BE2C (cell line): Measurements from ENCODE around the gene CRB1.

ENCODE experiments used
- DNase-seq: peaks from one replicate; pipeline ENCODE4 v3.0.0-alpha.2; 2020
- H3K27me3 ChIP-seq: fragments of 250-450 bp; sonication (Bioruptor Pico); 2 replicates; pipeline ENCODE4 v1.5.1; 2020; ENCODE audit warnings: mild to moderate bottlenecking
- H3K36me3 ChIP-seq: fragments of 250-450 bp; sonication (Bioruptor Pico); 2 replicates; pipeline ENCODE4 v1.5.1; 2020; ENCODE audit warnings: mild to moderate bottlenecking
- H3K4me1 ChIP-seq: fragments of 250-450 bp; sonication (Bioruptor Pico); 2 replicates; pipeline ENCODE4 v1.5.1; 2020
- H3K4me3 ChIP-seq: 2 replicates; pipeline ENCODE4 v1.5.1; 2011; ENCODE audit warnings: low read depth, low read length
- H3K9me3 ChIP-seq: fragments of 250-450 bp; sonication (Bioruptor Pico); 2 replicates; pipeline ENCODE4 v1.5.1; 2020
- CTCF ChIP-seq: IDR thresholded peaks from 2 replicates; pipeline ENCODE4 v1.5.1; 2012; ENCODE audit warnings: mild to moderate bottlenecking, low read depth, low read length

CRB1 gene

DNA sequence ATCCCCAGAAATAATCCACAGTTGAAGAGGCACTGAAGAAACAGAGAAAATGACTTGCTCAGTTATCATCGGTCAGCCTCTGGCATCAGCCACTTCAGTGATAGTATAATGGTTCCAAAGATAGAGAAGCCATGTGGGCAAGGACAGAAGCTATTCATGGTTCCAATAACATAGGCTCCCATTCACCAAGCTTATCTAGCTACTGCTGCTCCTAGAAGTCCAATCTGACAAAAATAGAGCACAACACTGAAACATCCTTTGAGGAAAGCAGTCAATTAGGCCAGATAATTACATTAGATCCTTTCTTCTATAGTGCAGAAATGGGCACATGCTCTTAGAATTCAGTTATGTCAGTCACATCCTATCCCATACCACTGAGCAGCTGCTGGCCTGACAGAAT, 33.5 kb upstream of the CRB1 start:
- Histone ChIP-seq H3K9me3 (no peaks in the 10 kb centered on the region), H3K4me1 (peaks cover 8% of the 10 kb centered on the region), H3K27me3 (no peaks in the 10 kb centered on the region), H3K4me3 (no peak overlapping the region), H3K36me3 (no peaks in the 10 kb centered on the region)
- no peak for TF ChIP-seq CTCF
- DNase-seq: peak; percentile 22

DNA sequence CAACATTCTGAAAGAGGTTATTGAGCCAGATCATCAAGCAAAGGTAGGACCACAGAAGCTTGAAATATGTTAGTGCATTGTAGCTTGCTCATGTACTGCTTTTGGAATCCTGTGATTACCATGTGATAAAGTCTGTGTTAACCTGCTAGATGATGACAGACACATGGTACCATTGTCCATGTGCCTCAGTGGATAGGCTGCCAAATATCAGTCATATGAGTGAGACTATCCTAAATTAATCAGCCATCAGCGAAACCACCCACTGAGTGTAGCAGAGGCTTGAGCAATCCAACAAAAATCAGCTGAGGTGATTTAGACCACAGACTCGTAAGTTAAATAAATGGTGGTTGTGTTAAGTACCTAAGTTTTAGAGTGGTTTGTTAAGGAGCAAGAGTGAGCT, 32.7 kb upstream of the CRB1 start:
- TF ChIP-seq CTCF: no peak
- Histone ChIP-seq H3K4me1 (peaks cover 8% of the 10 kb centered on the region), H3K27me3 (no peaks in the 10 kb centered on the region), H3K36me3 (no peaks in the 10 kb centered on the region), H3K4me3 (no peak overlapping the region), H3K9me3 (no peaks in the 10 kb centered on the region)
- DNase-seq: no peak

DNA sequence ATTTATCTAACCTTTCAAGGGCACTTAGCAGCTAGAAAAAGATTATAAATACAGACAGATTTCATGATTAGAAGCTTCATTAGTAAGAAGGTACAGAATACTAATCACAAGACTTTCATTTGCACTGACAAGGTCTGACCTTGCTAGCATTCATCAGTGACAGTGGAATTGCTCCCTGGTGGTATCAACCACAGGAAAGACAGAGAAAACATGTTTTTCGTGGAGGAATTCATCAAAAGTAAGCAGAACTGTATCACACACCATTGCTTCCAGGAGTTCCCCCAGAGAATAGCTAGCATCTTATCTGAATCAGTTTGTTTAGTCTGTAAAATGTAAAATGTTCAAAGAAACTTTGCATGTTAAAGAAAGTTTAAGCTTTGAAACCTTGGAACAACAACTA, 20.6 kb upstream of the CRB1 start:
- TF ChIP-seq CTCF: no peak
- DNase-seq: no peak

DNA sequence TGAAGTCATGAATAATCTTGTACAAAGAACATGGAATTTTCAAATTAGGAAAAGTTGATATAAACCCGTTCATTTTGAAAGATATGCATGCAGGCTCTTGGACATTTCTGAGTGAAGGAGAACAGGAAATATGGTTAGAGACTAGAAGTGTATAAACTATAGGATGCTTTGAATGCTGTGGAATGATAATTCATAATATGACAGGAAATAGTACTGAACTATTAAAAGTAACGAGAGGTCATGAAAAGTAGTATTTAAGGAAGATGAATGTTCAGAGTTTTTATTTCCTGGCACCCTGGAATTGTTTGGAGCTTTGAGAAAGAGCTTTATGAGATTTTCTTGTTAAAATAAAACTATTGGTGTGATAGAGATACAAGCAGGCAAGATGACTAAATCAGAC, 18.7 kb upstream of the CRB1 start:
- no peak for DNase-seq

More for the DNA sequence above, 20.6 kb upstream of the CRB1 start:
- Histone ChIP-seq H3K4me1 (no peaks in the 10 kb centered on the region; the same call in 1 of the 2 replicates), H3K27me3 (no peaks in the 10 kb centered on the region), H3K4me3 (no peak overlapping the region), H3K9me3 (no peaks in the 10 kb centered on the region), H3K36me3 (no peaks in the 10 kb centered on the region)

DNA sequence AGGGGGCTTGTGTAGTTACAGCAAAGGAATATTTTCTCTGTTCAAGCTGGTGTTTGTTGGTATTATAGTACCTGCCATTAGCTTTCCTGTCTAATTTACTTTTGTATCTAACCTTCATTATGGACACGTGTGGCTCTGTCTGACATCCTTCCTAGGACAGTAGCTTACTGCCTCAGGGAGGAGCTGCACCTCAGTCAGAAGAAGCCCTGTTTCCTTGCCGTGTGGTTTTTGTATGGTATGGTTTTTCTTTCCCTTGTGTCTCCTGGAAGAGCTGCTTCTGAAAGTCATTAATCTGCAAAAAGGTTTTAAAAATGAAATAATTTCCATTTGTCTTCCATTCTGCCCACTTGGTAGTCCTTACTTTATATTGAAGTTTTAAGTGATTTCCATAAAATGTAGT, 17.4 kb upstream of the CRB1 start:
- Histone ChIP-seq H3K4me3 (no peak overlapping the region), H3K27me3 (no peaks in the 10 kb centered on the region), H3K36me3 (no peaks in the 10 kb centered on the region), H3K9me3 (no peaks in the 10 kb centered on the region), H3K4me1 (no peaks in the 10 kb centered on the region; the same call in 1 of the 2 replicates)
- TF ChIP-seq CTCF: no peak
- DNase-seq: no peak

More for the DNA sequence above, 18.7 kb upstream of the CRB1 start:
- Histone ChIP-seq H3K9me3 (no peaks in the 10 kb centered on the region), H3K36me3 (no peaks in the 10 kb centered on the region), H3K4me3 (no peak overlapping the region), H3K4me1 (no peaks in the 10 kb centered on the region; the same call in 1 of the 2 replicates), H3K27me3 (no peaks in the 10 kb centered on the region)
- TF ChIP-seq CTCF: no peak

GRCh38 chr1:197252973-197253372, 15.1 kb upstream of the CRB1 start:
- TF ChIP-seq CTCF: no peak
- H3K4me3 ChIP-seq: no peak overlapping the region
- DNase-seq: no peak
- H3K4me1 ChIP-seq: no peaks in the 10 kb centered on the region; the same call in 1 of the 2 replicates
- no peaks in the 10 kb centered on the region for H3K36me3 ChIP-seq
- no peaks in the 10 kb centered on the region for H3K27me3 ChIP-seq
- H3K9me3 ChIP-seq: no peaks in the 10 kb centered on the region
